A172 (cell line): ENCODE data around the gene AMMECR1L. TPM values are rescaled to one million over a fixed set of nuclear protein-coding genes. Genes with fewer than 3 reads are reported as not detected.
"Not testable (repeated sequence)": the region's sequence is repeated elsewhere in the genome, so short reads cannot be mapped to it uniquely, and the experiment has no call there.

Experiments
- DNase-seq: peaks from one replicate; pipeline ENCODE4 v3.0.0-alpha.2; 2015; ENCODE audit warnings: low spot score
- total RNA-seq: library from RNA; depleted of rRNA; stranded (reverse); fragments of >200 nt; shearing (Covaris generic); gene quantifications from 2 replicates; pipeline ENCODE4 v1.2.3, GENCODE V29; 2014; rRNA removed

AMMECR1L gene
- total RNA-seq, 1 experiment from 2014 or later = 15.8 TPM

- DNase-seq = no peak
Observed at GRCh38 chr2:127841466-127842178, 44.1 kb downstream of the AMMECR1L start.

- DNase-seq = no peak
Observed at GRCh38 chr2:127840893-127841292, 44.9 kb downstream of the AMMECR1L start.

GRCh38 chr2:127834951-127835350 lies 50.8 kb downstream of the AMMECR1L start:
- DNase-seq = no peak

- DNase-seq = peak; percentile 61
Observed at GRCh38 chr2:127829845-127830246, 55.9 kb downstream of the AMMECR1L start.

- DNase-seq = not testable (repeated sequence)
Observed at GRCh38 chr2:127826708-127827107, 59.0 kb downstream of the AMMECR1L start.

- DNase-seq = no peak
Observed at GRCh38 chr2:127826047-127826446, 59.7 kb downstream of the AMMECR1L start.

GRCh38 chr2:127820080-127820668 lies 65.6 kb downstream of the AMMECR1L start:
- no peak for DNase-seq

GRCh38 chr2:127818794-127819425 lies 66.8 kb downstream of the AMMECR1L start:
- DNase-seq = no peak

GRCh38 chr2:127818241-127818640 lies 67.5 kb downstream of the AMMECR1L start:
- no peak for DNase-seq

GRCh38 chr2:127814677-127815076 lies 71.1 kb downstream of the AMMECR1L start:
- no peak for DNase-seq

GRCh38 chr2:127812441-127812840 lies 73.3 kb downstream of the AMMECR1L start:
- DNase-seq = not testable (repeated sequence)

Other genes with a start within 250 kb of the AMMECR1L start
- gene GPR17, start 239.8 kb downstream of the AMMECR1L start, total RNA-seq = 0.45 and 0.84 TPM in 2 replicates
- gene LIMS2, start 210.4 kb downstream of the AMMECR1L start, total RNA-seq = 6.2 and 13.8 TPM in 2 replicates
- 9.0 and 11.3 TPM in 2 replicates for gene SFT2D3, start 184.5 kb downstream of the AMMECR1L start, total RNA-seq
- 25.8 and 29.1 TPM in 2 replicates for gene WDR33, start 74.8 kb downstream of the AMMECR1L start, total RNA-seq
- gene POLR2D, start 27.8 kb downstream of the AMMECR1L start, total RNA-seq = 30.4 and 42.4 TPM in 2 replicates
- 11.1 and 15.2 TPM in 2 replicates for gene SAP130, start 142.1 kb upstream of the AMMECR1L start, total RNA-seq
- gene UGGT1, start 205.2 kb upstream of the AMMECR1L start, total RNA-seq = 63.9 and 77.6 TPM in 2 replicates